GM12874 (cell line): Measurements from ENCODE around the gene RGS10.

Source experiments
- CTCF ChIP-seq: IDR thresholded peaks from 2 replicates; pipeline ENCODE4 v1.5.1; 2011; ENCODE audit warnings: low read depth, mild to moderate bottlenecking, control low read depth, low read length, moderate library complexity; ENCODE audit not compliant: insufficient read depth

The RGS10 gene

GRCh38 chr10:119496273-119496672 is 46.2 kb downstream of the RGS10 start:
- no peak for TF ChIP-seq CTCF

GRCh38 chr10:119495545-119495944 is 47.0 kb downstream of the RGS10 start:
- TF ChIP-seq CTCF = no peak

- TF ChIP-seq CTCF = no peak
These were observed 47.5 kb downstream of the RGS10 start for GRCh38 chr10:119495021-119495505.

GRCh38 chr10:119494236-119495020 is 48.1 kb downstream of the RGS10 start:
- TF ChIP-seq CTCF = no peak

- no peak for TF ChIP-seq CTCF
These were observed 49.4 kb downstream of the RGS10 start for GRCh38 chr10:119493155-119493554.

- TF ChIP-seq CTCF = no peak
These were observed 50.4 kb downstream of the RGS10 start for GRCh38 chr10:119491966-119492757.

- no peak for TF ChIP-seq CTCF
These were observed 52.6 kb downstream of the RGS10 start for GRCh38 chr10:119489991-119490326.
